GM12874 (cell line): ENCODE measurements around the gene AZIN2.

ENCODE experiments used
- CTCF ChIP-seq: IDR thresholded peaks from 2 replicates; pipeline ENCODE4 v1.5.1; 2011; ENCODE audit warnings: low read depth, mild to moderate bottlenecking, control low read depth, low read length, moderate library complexity; ENCODE audit not compliant: insufficient read depth

The AZIN2 gene

GRCh38 chr1:33061834-33062233, 19.1 kb upstream of the AZIN2 start:
- no peak for TF ChIP-seq CTCF

GRCh38 chr1:33065301-33065700, 15.7 kb upstream of the AZIN2 start:
- no peak for TF ChIP-seq CTCF

GRCh38 chr1:33070628-33071027, 10.3 kb upstream of the AZIN2 start:
- no peak for TF ChIP-seq CTCF

- no peak for TF ChIP-seq CTCF
Measured at GRCh38 chr1:33072707-33073106, 8.2 kb upstream of the AZIN2 start.

- no peak for TF ChIP-seq CTCF
Measured at GRCh38 chr1:33074193-33074945, 6.6 kb upstream of the AZIN2 start.

GRCh38 chr1:33078030-33078591, 2.8 kb upstream of the AZIN2 start:
- no peak for TF ChIP-seq CTCF

- no peak for TF ChIP-seq CTCF
Measured at GRCh38 chr1:33080373-33080772, 580 bp upstream of the AZIN2 start.
